DMS53 (cell line): ENCODE results near the gene KIF3C.
"Not testable (repeated sequence)": the region's sequence is repeated elsewhere in the genome, so short reads cannot be mapped to it uniquely, and the experiment has no call there.

Source experiments
- DNase-seq: peaks from one replicate; lab custom pipeline; 2025; lab: John Stamatoyannopoulos, UW

The KIF3C gene

GRCh38 chr2:25999406-25999805 is 17.1 kb upstream of the KIF3C start:
- not testable (repeated sequence) for DNase-seq

GRCh38 chr2:25998816-25999383 is 16.6 kb upstream of the KIF3C start:
- DNase-seq: not testable (repeated sequence)

DNA sequence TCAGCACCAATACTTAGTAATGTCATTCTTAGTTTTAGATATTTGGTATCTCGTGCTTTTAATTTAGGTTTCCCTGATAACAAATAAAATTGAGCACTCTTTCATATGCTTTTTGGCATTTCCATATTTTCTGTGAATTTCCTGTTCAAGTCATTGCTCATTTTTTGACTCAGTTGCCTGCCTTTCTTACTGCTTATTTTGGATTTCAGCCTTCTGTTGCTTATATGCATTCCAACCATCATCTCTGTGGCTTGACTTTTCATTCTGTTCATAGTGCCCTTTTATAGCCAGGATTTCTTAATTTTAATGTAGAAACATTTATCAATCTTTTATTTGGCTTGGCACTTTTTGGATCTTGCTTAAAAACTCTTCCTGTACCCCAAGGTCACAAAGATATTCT is 14.5 kb upstream of the KIF3C start:
- no peak for DNase-seq

GRCh38 chr2:25994509-25994908 is 12.2 kb upstream of the KIF3C start:
- no peak for DNase-seq

DNA sequence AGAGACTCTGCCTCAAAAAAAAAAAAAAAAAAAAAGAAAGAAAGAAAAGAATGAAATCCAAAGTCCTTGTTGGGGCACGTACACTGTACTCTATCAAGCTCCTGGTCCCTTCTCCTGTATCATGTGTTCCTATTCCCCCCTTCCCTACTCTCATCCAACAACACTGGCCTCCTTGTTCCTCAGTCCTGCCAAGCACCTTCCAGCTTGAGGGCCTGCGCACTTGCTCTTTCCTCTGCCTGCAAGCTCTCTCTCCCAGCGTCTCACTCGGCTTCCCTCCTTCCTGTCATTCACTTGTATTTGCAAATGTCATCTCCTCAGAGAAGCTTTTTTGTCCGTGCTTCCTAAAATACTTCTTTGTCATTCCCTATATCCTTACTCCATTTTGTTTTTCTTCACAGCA is 10.8 kb upstream of the KIF3C start:
- no peak for DNase-seq

DNA sequence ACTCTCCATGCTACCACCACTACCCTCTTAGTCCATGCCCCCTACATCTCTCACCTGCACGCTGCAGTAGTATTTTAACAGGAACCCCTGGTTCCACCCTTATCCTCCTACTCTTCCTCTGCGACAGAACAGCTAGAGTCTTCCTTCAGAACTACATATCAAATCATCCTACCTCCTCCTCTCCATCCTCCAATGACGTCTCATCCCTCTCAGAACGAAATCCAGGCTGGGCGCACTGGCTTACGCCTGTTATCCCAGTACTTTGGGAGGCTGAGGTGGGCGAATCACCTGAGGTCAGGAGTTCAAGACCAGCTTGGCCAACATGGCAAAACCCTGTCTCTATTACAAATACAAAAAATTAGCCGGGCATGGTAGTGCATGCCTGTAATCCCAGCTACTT is 10.3 kb upstream of the KIF3C start:
- no peak for DNase-seq

DNA sequence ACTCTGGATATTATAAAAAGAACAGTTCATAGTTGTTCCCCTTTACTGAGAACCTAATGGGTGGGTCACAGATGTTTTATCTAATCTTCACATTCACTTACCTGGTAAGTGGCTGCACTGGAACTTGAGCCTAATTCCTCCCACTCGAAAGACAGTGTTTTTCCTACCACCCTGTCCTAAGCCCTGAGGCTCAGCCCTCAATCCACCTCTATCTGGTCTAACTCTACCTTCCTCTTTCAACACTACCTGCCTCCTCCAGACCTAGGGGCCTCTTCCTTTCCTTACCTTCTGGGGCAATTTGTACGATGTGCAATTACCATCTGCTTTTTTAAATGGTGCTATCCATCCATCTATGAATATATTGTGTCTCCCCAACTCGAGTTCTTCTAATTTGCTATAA is 9.7 kb upstream of the KIF3C start:
- no peak for DNase-seq

DNA sequence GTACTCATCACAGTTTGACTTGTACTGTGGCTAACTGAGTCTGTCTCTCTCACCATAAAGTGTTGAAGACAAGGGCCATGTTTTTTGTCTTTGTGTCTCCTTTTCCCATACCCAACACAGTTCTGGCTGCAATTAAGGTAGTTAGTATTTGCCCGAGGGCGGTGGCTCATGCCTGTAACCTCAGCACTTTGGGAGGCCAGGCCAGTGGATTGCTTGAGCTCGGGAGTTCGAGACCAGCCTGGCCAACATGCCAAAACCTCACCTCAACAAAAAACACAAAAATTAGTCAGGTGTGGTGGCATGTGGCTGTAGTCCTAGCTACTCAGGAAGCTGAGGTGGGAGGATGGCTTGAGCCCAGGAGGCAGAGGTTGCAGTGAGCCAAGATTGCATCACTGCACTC is 6.9 kb upstream of the KIF3C start:
- DNase-seq: no peak

GRCh38 chr2:25988134-25988533 is 5.8 kb upstream of the KIF3C start:
- DNase-seq: no peak

- no peak for DNase-seq
These were observed 1.4 kb upstream of the KIF3C start for GRCh38 chr2:25983735-25984134.

GRCh38 chr2:25982968-25983280 is 627 bp upstream of the KIF3C start:
- DNase-seq: no peak

- DNase-seq: peak; percentile 58
These were observed 563 bp downstream of the KIF3C start for GRCh38 chr2:25981596-25982272.

DNA sequence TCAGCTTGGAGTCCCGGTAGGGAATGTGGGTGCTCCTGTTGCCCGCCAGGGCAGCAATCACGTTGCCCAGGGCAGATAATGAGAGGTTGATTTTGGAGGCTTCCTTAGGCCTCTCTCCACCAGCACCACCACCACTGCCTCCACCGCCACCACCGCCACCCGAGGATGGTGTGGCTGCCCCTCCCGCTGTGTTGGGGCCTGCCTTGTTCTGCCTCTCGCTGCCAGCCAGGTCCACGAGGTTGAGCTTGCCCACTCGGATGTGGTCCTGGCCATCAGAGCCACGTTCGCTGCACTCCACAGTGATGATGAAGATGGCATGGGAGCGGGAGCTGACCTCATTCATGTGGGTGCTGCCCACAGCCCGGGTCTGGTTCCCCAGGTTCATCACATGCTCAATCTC is 1.3 kb downstream of the KIF3C start:
- DNase-seq: no peak

- DNase-seq: no peak
These were observed 2.0 kb downstream of the KIF3C start for GRCh38 chr2:25980076-25980887.

- DNase-seq: no peak
These were observed 3.3 kb downstream of the KIF3C start for GRCh38 chr2:25979001-25979400.

GRCh38 chr2:25977768-25978167 is 4.5 kb downstream of the KIF3C start:
- DNase-seq: no peak

DNA sequence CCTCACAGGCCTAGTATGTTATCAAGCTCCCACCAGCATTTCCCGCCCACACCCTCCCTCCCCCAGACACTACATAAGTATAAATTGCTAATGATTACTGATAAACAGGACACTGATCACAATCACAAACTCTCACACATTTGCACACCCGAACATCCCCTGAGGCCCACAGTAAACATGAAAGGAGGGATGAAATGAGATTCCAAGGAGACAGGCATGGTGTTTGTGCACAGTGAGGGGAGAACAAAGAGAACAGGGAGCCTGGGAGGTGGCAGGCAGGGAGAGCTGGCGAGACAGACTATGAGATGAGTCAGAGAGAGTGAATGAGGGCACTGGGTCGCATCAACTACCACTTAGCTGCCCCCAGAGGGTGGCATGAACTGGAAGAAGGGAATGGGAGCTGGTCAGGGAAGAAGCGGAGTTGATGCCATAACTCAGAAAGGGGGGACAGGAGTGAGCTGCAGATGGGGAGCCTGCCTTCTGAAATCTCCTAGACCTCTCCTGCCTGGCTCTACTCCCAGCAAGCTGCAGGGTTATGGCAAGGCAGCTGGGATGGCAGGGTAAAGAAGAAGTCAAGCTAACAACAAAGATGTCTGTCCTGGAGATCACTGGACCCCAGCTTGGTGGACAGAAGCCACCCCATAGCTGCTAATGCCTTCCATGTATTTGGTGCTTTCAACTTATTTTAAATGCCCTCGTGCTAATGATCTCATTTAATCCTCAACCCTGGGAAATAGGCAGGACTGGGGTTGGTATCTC is 5.1 kb downstream of the KIF3C start:
- DNase-seq: peak; percentile 20

- DNase-seq: no peak
These were observed 10.1 kb downstream of the KIF3C start for GRCh38 chr2:25972049-25972823.

GRCh38 chr2:25971596-25971995 is 10.7 kb downstream of the KIF3C start:
- no peak for DNase-seq

- no peak for DNase-seq
These were observed 15.6 kb downstream of the KIF3C start for GRCh38 chr2:25966531-25967270.

- no peak for DNase-seq
These were observed 17.4 kb downstream of the KIF3C start for GRCh38 chr2:25964891-25965290.
